ENCODE data around the gene TRNAU1AP.
"Not testable (repeated sequence)": the region's sequence is repeated elsewhere in the genome, so short reads cannot be mapped to it uniquely, and the experiment has no call there.

The TRNAU1AP gene

GRCh38 chr1:28521502-28522164 is 31.3 kb upstream of the TRNAU1AP start:
- DNase-seq (ENCODE audit: low read depth in 3 of 3): no peak

GRCh38 chr1:28522537-28522936 is 30.3 kb upstream of the TRNAU1AP start:
- DNase-seq (ENCODE audit: low read depth in 3 of 3): not testable (repeated sequence)

GRCh38 chr1:28525002-28525642 is 27.8 kb upstream of the TRNAU1AP start:
- not testable (repeated sequence) for DNase-seq (ENCODE audit: low read depth in 3 of 3)

GRCh38 chr1:28526886-28527285 is 26.0 kb upstream of the TRNAU1AP start:
- DNase-seq (ENCODE audit: low read depth in 3 of 3): no peak

GRCh38 chr1:28530456-28530855 is 22.4 kb upstream of the TRNAU1AP start:
- DNase-seq (ENCODE audit: low read depth in 3 of 3): no peak

GRCh38 chr1:28534671-28535070 is 18.2 kb upstream of the TRNAU1AP start:
- DNase-seq (ENCODE audit: low read depth in 3 of 3): no peak

- DNase-seq (ENCODE audit: low read depth in 3 of 3): no peak
Measured at GRCh38 chr1:28535180-28535579, 17.7 kb upstream of the TRNAU1AP start.

GRCh38 chr1:28537457-28538199 is 15.3 kb upstream of the TRNAU1AP start:
- no peak for DNase-seq (ENCODE audit: low read depth in 3 of 3)

GRCh38 chr1:28538286-28538685 is 14.6 kb upstream of the TRNAU1AP start:
- DNase-seq (ENCODE audit: low read depth in 3 of 3): no peak

- DNase-seq (ENCODE audit: low read depth in 3 of 3): no peak
Measured at GRCh38 chr1:28540651-28541050, 12.2 kb upstream of the TRNAU1AP start.

GRCh38 chr1:28541414-28542015 is 11.4 kb upstream of the TRNAU1AP start:
- DNase-seq (ENCODE audit: low read depth in 3 of 3): not testable (repeated sequence)

GRCh38 chr1:28545246-28545628 is 7.6 kb upstream of the TRNAU1AP start:
- DNase-seq (ENCODE audit: low read depth in 3 of 3): no peak

- DNase-seq (ENCODE audit: low read depth in 3 of 3): no peak
Measured at GRCh38 chr1:28548318-28548717, 4.6 kb upstream of the TRNAU1AP start.

GRCh38 chr1:28551381-28551780 is 1.5 kb upstream of the TRNAU1AP start:
- no peak for DNase-seq (ENCODE audit: low read depth in 3 of 3)

- no peak for DNase-seq (ENCODE audit: low read depth in 3 of 3)
Measured at GRCh38 chr1:28560886-28561285, 8.0 kb downstream of the TRNAU1AP start.

- DNase-seq (ENCODE audit: low read depth in 3 of 3): no peak
Measured at GRCh38 chr1:28564310-28564709, 11.4 kb downstream of the TRNAU1AP start.

- no peak for DNase-seq (ENCODE audit: low read depth in 3 of 3)
Measured at GRCh38 chr1:28565040-28565439, 12.2 kb downstream of the TRNAU1AP start.

- no peak for DNase-seq (ENCODE audit: low read depth in 3 of 3)
Measured at GRCh38 chr1:28565726-28566125, 12.8 kb downstream of the TRNAU1AP start.

- DNase-seq (ENCODE audit: low read depth in 3 of 3): no peak
Measured at GRCh38 chr1:28566931-28567330, 14.0 kb downstream of the TRNAU1AP start.

GRCh38 chr1:28571911-28572310 is 19.0 kb downstream of the TRNAU1AP start:
- DNase-seq (ENCODE audit: low read depth in 3 of 3): no peak

- DNase-seq (ENCODE audit: low read depth in 3 of 3): not testable (repeated sequence)
Measured at GRCh38 chr1:28572891-28573290, 20.0 kb downstream of the TRNAU1AP start.

GRCh38 chr1:28573564-28573963 is 20.7 kb downstream of the TRNAU1AP start:
- DNase-seq (ENCODE audit: low read depth in 3 of 3): no peak

Data from stimulated activated CD4-positive, alpha-beta T cell treated with anti-CD3 and anti-CD28 coated beads, TNF-alpha, amount 100 ng/mL, for 24 hours (primary cell).